SU-DHL-6 (cell line): ENCODE results near the gene PHF14.

Experiments used
- CTCF ChIP-seq: fragments of 200-600 bp; sonication (generic); IDR thresholded peaks from one replicate; pipeline ENCODE4 v1.5.1; 2017; ENCODE audit warnings: antibody characterized with exemption, mild to moderate bottlenecking, low read length, moderate library complexity; ENCODE audit not compliant: insufficient read depth, poor library complexity, severe bottlenecking
- EZH2phosphoT487 ChIP-seq: fragments of 200-600 bp; sonication (generic), shearing (Covaris generic); conservative IDR thresholded peaks from 2 replicates; pipeline ENCODE4 v1.6.1; 2018; ENCODE audit warnings: mild to moderate bottlenecking, antibody characterized with exemption, low read length, moderate library complexity, mixed read lengths

- no peak for TF ChIP-seq CTCF
- no peak for TF ChIP-seq EZH2phosphoT487
These were observed 220.2 kb downstream of the PHF14 start for GRCh38 chr7:11193888-11194287.
